GM19239 (cell line): ENCODE data around the gene IL2RA.
"Not testable (repeated sequence)": the region's sequence is repeated elsewhere in the genome, so short reads cannot be mapped to it uniquely, and the experiment has no call there.

Experiments used
- DNase-seq: peaks from one replicate; pipeline ENCODE4 v3.0.0; 2011; ENCODE audit warnings: low spot score; ENCODE audit not compliant: insufficient read length
- FAIRE-seq: peaks from 2 replicates; lab custom pipeline; 2011; peaks lifted over from hg19 to GRCh38; lab: Jason Lieb, UNC

IL2RA gene

GRCh38 chr10:6044751-6045313, 17.3 kb downstream of the IL2RA start:
- peak; percentile 18 for FAIRE-seq
- no peak for DNase-seq

DNA sequence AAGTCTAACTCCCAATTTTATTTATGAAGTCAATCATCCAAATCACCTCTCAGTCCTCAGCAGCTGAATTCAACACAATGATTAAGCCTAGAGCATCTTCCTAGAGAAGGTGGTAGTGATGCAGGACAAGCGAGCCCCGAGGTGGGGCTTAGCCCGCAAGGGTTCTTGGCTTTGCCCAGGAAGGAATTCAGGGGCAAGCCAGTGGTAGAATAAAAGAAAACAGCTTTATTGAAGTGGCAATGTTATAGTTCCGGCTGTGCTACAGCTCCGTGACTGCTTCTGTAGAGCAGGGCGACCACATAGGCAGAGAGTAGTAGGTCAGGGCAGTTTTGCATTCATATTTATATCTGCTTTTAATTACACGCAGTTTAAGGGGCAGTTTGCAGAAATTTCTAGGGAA, 18.1 kb downstream of the IL2RA start:
- DNase-seq (no peak), FAIRE-seq (peak; percentile 68)

GRCh38 chr10:6043377-6043776, 18.8 kb downstream of the IL2RA start:
- not testable (repeated sequence) for FAIRE-seq, DNase-seq

GRCh38 chr10:6040205-6040604, 22.0 kb downstream of the IL2RA start:
- no peak for DNase-seq
- FAIRE-seq, result no peak

DNA sequence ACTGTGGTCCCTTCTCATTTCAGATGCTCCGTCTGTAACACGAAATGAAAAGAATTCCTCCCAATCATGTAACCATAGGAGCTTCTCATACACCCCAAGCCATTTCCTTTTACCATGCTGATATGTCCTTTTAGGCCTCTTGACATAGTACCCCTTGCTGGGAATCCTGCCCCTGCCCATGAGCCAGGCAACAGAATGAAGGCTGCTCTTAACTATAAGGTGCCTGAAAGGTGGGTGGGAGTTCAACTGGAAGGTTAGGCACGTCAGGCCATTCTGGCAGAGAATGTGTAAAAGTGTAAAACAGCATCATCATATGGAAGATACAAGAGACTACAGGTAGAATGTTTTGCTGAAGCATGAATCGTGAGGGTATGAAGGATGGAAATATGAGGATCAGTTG, 22.5 kb downstream of the IL2RA start:
- no peak for FAIRE-seq
- DNase-seq, result no peak

- DNase-seq, result no peak
- FAIRE-seq, result peak; percentile 82
Observed at GRCh38 chr10:6038071-6038631, 24.0 kb downstream of the IL2RA start.

DNA sequence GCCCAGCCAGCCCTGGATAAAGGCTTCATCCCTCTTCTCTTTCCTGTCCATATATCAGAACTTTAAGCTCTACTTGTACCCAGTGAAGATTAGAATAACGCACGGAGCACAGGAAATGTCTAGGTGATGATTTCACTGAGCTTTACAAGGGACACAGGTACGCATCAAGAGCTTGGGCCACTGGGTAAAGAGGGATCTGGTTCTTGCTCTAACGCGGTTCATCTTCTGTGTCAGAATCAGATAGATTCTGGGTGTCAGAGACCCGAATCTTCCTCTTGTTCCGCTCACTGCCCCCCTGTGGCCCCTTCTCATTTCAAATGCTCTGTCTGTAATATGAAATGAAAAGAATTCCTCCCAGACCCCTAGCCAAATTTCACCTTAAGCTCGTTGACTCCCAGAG, 24.7 kb downstream of the IL2RA start:
- FAIRE-seq (no peak), DNase-seq (no peak)

- FAIRE-seq (no peak), DNase-seq (no peak)
Observed at GRCh38 chr10:6036861-6037321, 25.3 kb downstream of the IL2RA start.

DNA sequence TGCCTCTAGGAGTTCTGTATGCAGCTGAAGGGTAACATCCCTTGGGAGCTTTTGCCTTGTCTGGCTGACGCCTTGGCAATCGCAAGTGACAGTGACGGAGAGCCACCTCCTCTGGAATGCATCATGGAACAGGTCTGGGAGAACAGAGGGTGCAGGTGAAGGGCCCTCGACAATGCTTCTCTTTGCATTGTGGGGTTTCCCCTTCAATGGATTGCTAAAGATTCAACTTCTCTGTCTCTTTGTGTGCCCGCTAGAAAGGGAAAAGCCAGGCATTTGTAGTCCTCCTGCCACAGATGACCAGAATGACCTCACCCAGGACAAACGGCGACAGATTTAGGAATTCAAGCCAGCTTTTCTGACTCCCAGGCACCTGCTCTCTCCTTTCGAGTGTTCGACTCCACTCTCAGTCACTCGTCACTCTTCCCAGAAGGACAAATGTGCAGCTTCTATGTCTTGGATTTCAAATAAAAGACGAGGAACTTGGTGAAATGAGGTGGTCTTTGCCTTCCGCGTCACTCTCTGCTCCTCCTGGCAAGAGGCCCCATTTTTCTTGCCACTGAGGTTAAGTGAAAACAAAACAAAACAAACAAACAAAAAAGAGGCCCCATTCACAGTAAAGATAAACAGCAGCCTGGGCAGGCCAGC, 26.1 kb downstream of the IL2RA start:
- no peak for DNase-seq
- no peak for FAIRE-seq

DNA sequence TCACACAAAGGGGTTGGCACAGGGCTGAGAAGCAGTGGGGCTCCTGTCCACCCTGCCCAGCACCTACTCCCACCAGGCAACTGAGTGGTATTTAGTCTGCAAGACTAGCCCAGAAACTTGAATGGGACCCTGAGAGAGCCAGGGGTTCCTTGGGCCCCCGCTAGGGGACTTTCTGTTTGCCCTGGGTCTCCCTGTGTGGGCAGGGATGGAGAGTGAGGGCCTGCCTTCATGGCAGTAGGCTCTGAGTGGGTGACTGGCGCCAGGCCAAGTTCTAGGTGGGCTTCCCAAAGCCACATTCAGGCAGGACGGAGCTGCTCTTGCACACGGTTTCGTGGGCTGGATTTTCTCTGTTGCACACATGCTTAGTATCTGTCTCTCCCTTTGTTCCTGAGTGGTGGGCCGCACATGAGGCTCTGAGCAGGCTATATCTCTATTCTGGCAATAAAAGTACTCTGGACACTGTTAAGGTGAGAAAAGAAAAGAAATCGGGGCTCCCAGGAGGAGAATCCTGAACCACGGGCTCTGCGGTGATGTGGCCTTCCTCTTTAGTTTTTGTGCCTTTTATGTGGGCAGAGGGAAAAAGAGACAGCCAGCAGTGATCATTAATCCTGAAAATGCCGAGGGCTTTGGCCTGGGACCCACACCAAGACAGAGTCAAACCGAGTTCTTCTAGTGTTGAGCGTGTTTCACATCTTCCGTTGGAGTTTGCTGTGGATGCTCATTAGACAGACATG, 26.9 kb downstream of the IL2RA start:
- FAIRE-seq (no peak), DNase-seq (no peak)

GRCh38 chr10:6034371-6034770, 27.8 kb downstream of the IL2RA start:
- no peak for FAIRE-seq
- DNase-seq, result no peak

- DNase-seq (no peak), FAIRE-seq (no peak)
Observed at GRCh38 chr10:6033954-6034353, 28.2 kb downstream of the IL2RA start.

- FAIRE-seq, result no peak
- DNase-seq, result no peak
Observed at GRCh38 chr10:6030940-6031339, 31.2 kb downstream of the IL2RA start.

- FAIRE-seq (no peak), DNase-seq (no peak)
Observed at GRCh38 chr10:6030217-6030616, 31.9 kb downstream of the IL2RA start.

DNA sequence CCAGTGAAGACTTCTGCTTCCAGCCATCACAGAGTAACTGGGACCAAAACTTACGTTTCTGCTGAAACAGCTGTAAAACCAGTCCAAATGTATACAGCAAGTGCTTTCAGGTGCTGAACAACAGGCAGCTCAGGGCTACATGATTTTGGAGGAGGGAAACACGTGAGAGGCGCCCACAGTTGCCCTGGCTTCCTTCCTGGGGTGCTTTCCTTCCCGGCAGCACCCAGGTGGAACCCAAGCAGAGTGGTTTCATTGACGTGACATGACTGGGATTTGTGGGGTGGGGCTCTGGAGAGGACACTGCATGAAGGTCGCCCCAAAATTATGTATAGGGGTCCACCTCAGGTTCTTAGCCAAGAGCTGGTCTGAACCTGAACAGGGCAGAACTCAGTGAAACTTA, 34.2 kb downstream of the IL2RA start:
- FAIRE-seq (no peak), DNase-seq (no peak)

GRCh38 chr10:6025683-6026255, 36.4 kb downstream of the IL2RA start:
- no peak for DNase-seq
- no peak for FAIRE-seq

GRCh38 chr10:6024334-6024682, 37.9 kb downstream of the IL2RA start:
- no peak for DNase-seq
- no peak for FAIRE-seq

DNA sequence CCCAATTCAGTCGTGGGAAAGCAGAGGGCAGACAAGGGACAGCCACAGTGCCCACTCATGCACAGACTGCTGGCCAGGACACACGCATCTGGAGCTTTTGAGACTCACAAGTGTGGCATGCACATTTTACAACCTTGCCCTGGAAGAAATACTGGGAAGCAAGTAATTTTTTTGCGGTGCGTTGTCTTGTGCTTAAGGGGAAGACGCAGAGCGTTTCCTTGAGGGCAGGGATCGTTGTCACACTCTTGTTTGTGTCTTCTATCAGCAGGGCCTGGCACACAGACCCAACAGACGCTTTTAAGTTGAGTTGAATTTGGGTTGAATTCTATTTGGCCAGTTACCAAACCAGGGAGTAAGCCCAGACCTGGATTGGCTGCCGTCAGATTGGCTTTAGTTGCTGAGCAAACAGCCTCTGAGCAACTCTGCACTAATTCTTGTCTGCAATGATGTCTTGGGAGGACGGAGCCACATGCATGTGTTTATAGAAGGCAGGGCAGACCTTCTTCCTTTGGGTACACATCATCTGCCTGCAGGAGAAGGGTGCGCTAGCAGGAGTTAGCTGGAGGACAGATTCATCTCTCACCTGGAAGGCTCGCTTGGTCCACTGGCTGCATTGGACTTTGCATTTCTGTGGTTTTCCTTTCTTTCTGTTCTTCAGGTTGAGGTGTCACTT, 38.4 kb downstream of the IL2RA start:
- no peak for FAIRE-seq
- no peak for DNase-seq

GRCh38 chr10:6022660-6023059, 39.5 kb downstream of the IL2RA start:
- no peak for FAIRE-seq
- DNase-seq, result no peak

- FAIRE-seq (no peak), DNase-seq (no peak)
Observed at GRCh38 chr10:6020826-6021225, 41.3 kb downstream of the IL2RA start.
